Endothelial cell of umbilical vein (primary cell): ENCODE data around the gene PLCXD3. TPM values are rescaled to one million over a fixed set of nuclear protein-coding genes. Genes with fewer than 3 reads are reported as not detected.

ENCODE experiments used
- BruUV-seq: library from RNA; stranded (reverse); fragments of 400-500 nt; replicated peaks from 2 replicates; lab custom pipeline; 2021; lab: Mats Ljungman, UMichigan
- CTCF ChIA-PET: fragments of 300-600, 350-600 bp; sonication (Branson Sonifier 250); formaldehyde crosslinking; loops from one replicate; lab custom pipeline; 2021; ENCODE audit warnings: antibody characterized with exemption, inconsistent platforms; lab: Charles Lee
- POLR2A ChIA-PET: fragments of 300-600, 350-600 bp; sonication (Branson Sonifier 250); formaldehyde crosslinking; loops from one replicate; lab custom pipeline; 2021; ENCODE audit warnings: antibody characterized with exemption, inconsistent platforms; lab: Charles Lee
- DNase-seq: peaks from one replicate; pipeline ENCODE4 v3.0.0-alpha.2; 2011; ENCODE audit warnings: low read depth, low spot score
- FAIRE-seq: peaks from 2 replicates; lab custom pipeline; 2011; peaks lifted over from hg19 to GRCh38; lab: Jason Lieb, UNC
- H2AFZ ChIP-seq: 2 replicates; pipeline ENCODE4 v1.6.0; 2012; ENCODE audit warnings: low read depth, low read length, control low read depth, inconsistent platforms
- H3K27ac ChIP-seq: 2 replicates; pipeline ENCODE4 v1.5.1; 2011; ENCODE audit warnings: low read depth, mild to moderate bottlenecking, control low read depth, low read length, moderate library complexity; ENCODE audit not compliant: insufficient read depth
- H3K27me3 ChIP-seq, 2 experiments: 2 replicates each; pipeline versions ENCODE4 v1.6.0 to v1.6.1; 2011; ENCODE audit warnings: low read length in 2 of 2, mixed read lengths in 1 of 2; ENCODE audit not compliant: control insufficient read depth in 2 of 2, insufficient read depth in 2 of 2
- H3K36me3 ChIP-seq, 2 experiments: 2 replicates in 1 of 2; 3 replicates in 1 of 2; pipeline ENCODE4 v1.5.1; 2011; ENCODE audit warnings: low read length in 2 of 2, mild to moderate bottlenecking in 1 of 2, moderate library complexity in 1 of 2; ENCODE audit not compliant: control insufficient read depth in 2 of 2, insufficient read depth in 2 of 2; ENCODE audit errors: extremely low read depth in 1 of 2
- H3K4me1 ChIP-seq: 3 replicates; pipeline ENCODE4 v1.5.1; 2011; ENCODE audit warnings: mild to moderate bottlenecking, low read length; ENCODE audit not compliant: control insufficient read depth, insufficient read depth; ENCODE audit errors: extremely low read depth
- H3K4me2 ChIP-seq: 2 replicates; pipeline ENCODE4 v1.6.1; 2011; ENCODE audit warnings: low read length, control low read depth, mixed read lengths; ENCODE audit not compliant: insufficient read depth
- H3K4me3 ChIP-seq, 3 experiments: fragments of 200-600 bp in 1 of 3; sonication (generic), shearing (Covaris generic) in 1 of 3; replicated peaks in 1 of 3; 2 replicates each; pipeline ENCODE4 v1.5.1; 2011 to 2016; ENCODE audit warnings: control low read depth in 3 of 3, low read length in 3 of 3, mild to moderate bottlenecking in 2 of 3, inconsistent platforms in 1 of 3, low read depth in 1 of 3, moderate library complexity in 1 of 3; ENCODE audit not compliant: insufficient read depth in 1 of 3
- H3K79me2 ChIP-seq: 2 replicates; pipeline ENCODE4 v1.6.0; 2012; ENCODE audit warnings: low read length, inconsistent platforms; ENCODE audit not compliant: control insufficient read depth, insufficient read depth
- H3K9ac ChIP-seq: replicated peaks from 2 replicates; pipeline ENCODE3; 2011; ENCODE audit warnings: low read length, control low read depth; ENCODE audit not compliant: insufficient read depth; ENCODE audit errors: extremely low read depth
- H3K9me1 ChIP-seq: replicated peaks from 3 replicates; pipeline ENCODE4 v1.6.0; 2011; ENCODE audit warnings: mild to moderate bottlenecking, low read length; ENCODE audit not compliant: control insufficient read depth, insufficient read depth; ENCODE audit errors: extremely low read depth
- H3K9me3 ChIP-seq: replicated peaks from 2 replicates; pipeline ENCODE4 v1.5.1; 2012; ENCODE audit warnings: low read length, inconsistent platforms; ENCODE audit not compliant: control insufficient read depth, insufficient read depth
- H4K20me1 ChIP-seq: replicated peaks from 2 replicates; pipeline ENCODE3; 2011; ENCODE audit warnings: mild to moderate bottlenecking, low read length; ENCODE audit not compliant: control insufficient read depth, insufficient read depth; ENCODE audit errors: extremely low read depth
- CTCF ChIP-seq, 2 donors: IDR thresholded peaks; 1 replicate in 1 of 2; 2 replicates in 1 of 2; pipeline ENCODE4 v1.5.1; 2011; ENCODE audit warnings: low read length in 2 of 2, mild to moderate bottlenecking in 2 of 2, moderate library complexity in 2 of 2, control low read depth in 1 of 2, inconsistent platforms in 1 of 2, low read depth in 1 of 2; ENCODE audit not compliant: insufficient read depth in 1 of 2; ENCODE audit errors: extremely low read depth in 1 of 2
- EZH2 ChIP-seq: IDR thresholded peaks from 2 replicates; pipeline ENCODE4 v1.6.1; 2012; ENCODE audit warnings: borderline replicate concordance, low read depth, mild to moderate bottlenecking, moderate library complexity, low read length, inconsistent platforms; ENCODE audit not compliant: severe bottlenecking
- FOS ChIP-seq: IDR thresholded peaks from 2 replicates; pipeline ENCODE4 v1.6.1; 2011; ENCODE audit warnings: mild to moderate bottlenecking, low read length, moderate library complexity, borderline replicate concordance; ENCODE audit not compliant: insufficient read depth
- GATA2 ChIP-seq: IDR thresholded peaks from 2 replicates; pipeline ENCODE4 v1.7.0; 2011; ENCODE audit warnings: low read depth, mild to moderate bottlenecking, moderate library complexity, mixed read lengths, low read length; ENCODE audit not compliant: insufficient read length, insufficient read depth
- JUN ChIP-seq: IDR thresholded peaks from 2 replicates; pipeline ENCODE4 v1.6.1; 2011; ENCODE audit warnings: borderline replicate concordance, low read depth; ENCODE audit not compliant: insufficient read length, insufficient read depth
- MAX ChIP-seq: IDR thresholded peaks from 2 replicates; pipeline ENCODE4 v1.6.1; 2011; ENCODE audit not compliant: insufficient read depth, insufficient read length
- MYC ChIP-seq: IDR thresholded peaks from one replicate; pipeline ENCODE4 v1.6.1; 2011; ENCODE audit warnings: mild to moderate bottlenecking, low read depth, low read length
- POLR2A ChIP-seq: IDR thresholded peaks from 2 replicates; pipeline ENCODE4 v1.6.1; 2012; ENCODE audit warnings: low read depth, mild to moderate bottlenecking, control low read depth, low read length
- POLR2AphosphoS5 ChIP-seq: IDR thresholded peaks from 2 replicates; pipeline ENCODE4 v1.6.1; 2012; ENCODE audit warnings: low read depth, mild to moderate bottlenecking, control low read depth, low read length, moderate library complexity; ENCODE audit not compliant: insufficient read depth
- dilution Hi-C: fragments of 300-500 bp; cut with MboI; formaldehyde crosslinking; loops from one replicate; pipeline ENCODE4 v1.15.0; 2019; ENCODE audit warnings: low sequenced_read_pairs; ENCODE audit not compliant: extremely low pct_ligation_motif_present
- intact Hi-C: fragments of 100-400 bp; cut with micrococcal nuclease; formaldehyde crosslinking; loops from one replicate; pipeline ENCODE4 v1.10.0; 2022
- polyA plus RNA-seq, 4 experiments: library from polyadenylated mRNA; depleted of rRNA in 3 of 4; stranded (reverse) in 3 of 4; unstranded in 1 of 4; fragments of >200 nt; gene quantifications; 2 replicates each; pipeline versions ENCODE4 v1.2.1 to v1.2.3, GENCODE V29; 2011 to 2012; ENCODE audit warnings: missing spikeins in 1 of 4
- total RNA-seq: library from RNA; stranded (reverse); gene quantifications from 2 replicates; pipeline ENCODE4 v1.2.3, GENCODE V29; 2021

PLCXD3 gene
- total and polyA plus RNA-seq, 2 donors (not counting 3 experiments of a cell fraction or from before 2014, with no cell fraction given): not detected

GRCh38 chr5:41284938-41285337 lies 225.5 kb downstream of the PLCXD3 start:
- Histone ChIP-seq H3K79me2 (no peaks in the 10 kb centered on the region), H3K9me1 (no peaks in the 10 kb centered on the region), H3K27me3 (no peaks in the 10 kb centered on the region), H2AFZ (no peak overlapping the region), H3K9ac (no peak overlapping the region), H3K9me3 (no peaks in the 10 kb centered on the region), H3K4me3 (no peak overlapping the region), H4K20me1 (no peaks in the 10 kb centered on the region), H3K4me1 (no peaks in the 10 kb centered on the region), H3K4me2 (no peak overlapping the region), H3K36me3 (no peaks in the 10 kb centered on the region), H3K27ac (no peak overlapping the region)
- BruUV-seq: no TSS peak
- POLR2A ChIA-PET: no interaction called here
- dilution Hi-C loops: no loop called here
- CTCF ChIA-PET: no interaction called here
- TF ChIP-seq POLR2AphosphoS5: no peak
- no peak for TF ChIP-seq GATA2
- no peak for TF ChIP-seq FOS
- TF ChIP-seq MAX: no peak
- no peak for TF ChIP-seq EZH2
- TF ChIP-seq MYC: no peak
- TF ChIP-seq POLR2A: no peak
- no peak for TF ChIP-seq JUN
- TF ChIP-seq CTCF (IDR thresholded peaks at IDR 0.05; ENCODE audit: extremely low read depth in 1 of 2, insufficient read depth in 1 of 2, low read depth in 1 of 2, low read length in 2 of 2): no peak
- DNase-seq (no peak), FAIRE-seq (no peak)
- intact Hi-C loops: no loop called here
